NB4 (cell line): ENCODE results near the gene GGACT.

Experiments used
- CTCF ChIP-seq: IDR thresholded peaks from one replicate; pipeline ENCODE4 v1.5.1; 2012; ENCODE audit warnings: low read depth, low read length
- POLR2A ChIP-seq: IDR thresholded peaks from 2 replicates; pipeline ENCODE4 v1.6.1; 2011; ENCODE audit warnings: mild to moderate bottlenecking; ENCODE audit not compliant: insufficient read length; ENCODE audit errors: extremely low read depth

- TF ChIP-seq CTCF (no peak), POLR2A (no peak)
Measured at GRCh38 chr13:100530671-100531213, 57.8 kb downstream of the GGACT start.
